ENCODE data around the gene DCLK2.

The DCLK2 gene

DNA sequence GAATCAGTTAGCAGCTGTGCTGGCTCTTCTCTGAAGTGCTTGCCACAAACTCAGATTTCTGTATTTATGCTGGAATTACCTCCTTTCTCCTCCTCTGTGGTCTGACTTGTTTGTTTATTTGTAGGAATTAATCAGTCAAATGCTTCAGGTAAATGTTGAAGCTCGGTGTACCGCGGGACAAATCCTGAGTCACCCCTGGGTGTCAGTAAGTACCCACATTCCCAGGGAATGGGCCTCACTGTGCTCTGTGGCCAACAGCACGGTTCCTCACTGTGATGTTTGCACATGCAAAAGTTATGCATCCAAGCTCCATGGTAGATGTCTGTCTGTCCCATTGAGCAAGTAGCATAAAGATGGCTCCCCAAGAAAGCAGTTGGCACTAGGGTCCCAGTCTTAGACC, 169.9 kb downstream of the DCLK2 start:
- DNase-seq, result no peak

DNA sequence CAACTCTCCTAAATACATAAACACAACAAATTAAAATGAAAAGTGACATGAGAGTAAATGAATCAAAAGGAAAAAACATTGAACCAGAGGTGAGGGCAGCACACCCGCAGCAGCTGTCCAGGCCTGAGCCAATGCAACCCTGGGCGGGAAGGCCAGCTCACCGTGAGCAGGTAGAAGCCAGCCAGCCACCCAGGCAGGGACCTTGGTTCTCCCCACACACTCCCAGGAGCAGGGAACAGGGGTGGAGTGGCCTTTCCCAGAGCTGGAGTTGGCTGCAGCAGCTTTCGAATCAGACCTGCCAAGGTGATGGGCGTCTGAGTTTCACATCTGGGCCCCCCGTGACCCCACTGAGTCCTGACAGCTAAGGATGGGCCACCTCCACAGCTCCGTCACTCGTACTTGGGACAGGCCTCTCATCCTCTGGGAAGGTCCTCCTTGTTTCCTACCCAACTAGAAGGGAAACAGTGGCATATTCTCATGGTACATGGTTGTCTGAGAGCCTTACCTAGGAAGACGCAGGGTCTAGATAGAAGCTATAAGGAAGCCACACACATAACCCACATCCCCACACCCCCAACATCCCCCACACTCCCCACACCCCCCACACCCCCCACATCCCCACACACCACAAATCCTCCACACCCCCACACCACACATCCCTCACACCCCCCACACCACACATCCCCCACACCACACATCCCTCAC, 172.2 kb downstream of the DCLK2 start:
- no peak for DNase-seq

DNA sequence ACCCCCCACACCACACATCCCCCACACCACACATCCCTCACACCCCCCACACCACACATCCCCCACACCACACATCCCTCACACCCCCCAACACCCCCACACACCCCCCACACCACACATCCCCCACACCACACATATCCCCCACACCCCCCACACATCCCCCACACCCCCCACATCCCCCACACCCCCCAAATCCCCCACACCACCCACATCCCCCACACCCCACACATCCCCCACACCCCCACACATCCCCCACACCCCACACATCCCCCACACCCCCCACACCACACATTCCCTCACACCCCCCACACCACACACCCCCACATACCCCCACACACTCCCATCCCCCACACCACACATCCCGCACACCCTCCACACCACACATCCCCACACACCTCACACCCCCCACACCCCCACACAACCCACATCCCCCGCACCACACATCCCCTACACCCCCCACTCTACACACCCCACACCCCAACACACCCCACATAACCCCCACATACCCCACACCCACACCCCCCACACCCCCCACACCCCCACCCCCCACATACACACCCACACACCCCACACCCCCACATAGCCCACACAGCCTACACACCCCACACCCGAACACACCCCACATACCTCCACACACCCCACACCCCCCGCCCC, 172.9 kb downstream of the DCLK2 start:
- DNase-seq, result no peak

DNA sequence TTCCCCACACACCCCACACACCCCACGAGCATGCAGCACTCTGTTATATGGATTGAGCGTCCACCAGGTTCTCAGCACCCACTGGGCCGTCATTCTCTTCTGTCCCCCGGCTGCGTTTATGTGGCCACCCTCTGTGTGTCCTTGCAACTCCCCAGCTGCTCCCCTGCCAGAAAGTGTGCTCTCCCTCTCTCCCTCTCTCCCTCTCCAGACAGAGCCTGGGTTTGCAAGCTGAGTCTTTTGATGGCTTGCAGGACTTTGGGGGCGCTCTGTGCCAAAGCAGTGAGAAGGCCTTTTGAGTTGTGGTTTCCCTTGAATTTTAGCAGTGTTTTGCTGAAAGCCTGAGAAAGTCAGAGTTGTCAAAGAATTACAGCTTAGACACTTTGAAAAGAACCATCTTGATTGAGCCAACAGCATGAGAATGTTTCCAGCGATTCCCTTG, 173.5 kb downstream of the DCLK2 start:
- no peak for DNase-seq

DNA sequence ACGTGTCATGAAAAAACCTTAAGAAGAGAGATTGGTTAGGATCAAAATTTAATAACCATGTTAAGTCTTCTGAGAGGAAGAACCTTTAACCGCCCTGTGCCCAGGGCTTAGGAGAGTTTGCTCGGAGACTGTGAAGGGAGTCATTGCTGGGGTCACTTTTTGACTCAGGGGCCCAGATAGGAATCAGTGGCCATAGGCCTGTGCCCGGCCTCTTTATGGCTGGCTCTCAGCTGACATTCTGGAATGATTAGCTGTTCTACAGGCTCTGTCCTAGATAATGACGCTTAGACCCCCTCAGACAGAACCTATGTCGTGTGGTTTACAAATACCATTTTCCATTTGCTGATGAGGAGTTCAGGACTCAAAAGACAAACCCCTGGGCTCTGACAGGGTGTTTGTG, 174.1 kb downstream of the DCLK2 start:
- no peak for DNase-seq

DNA sequence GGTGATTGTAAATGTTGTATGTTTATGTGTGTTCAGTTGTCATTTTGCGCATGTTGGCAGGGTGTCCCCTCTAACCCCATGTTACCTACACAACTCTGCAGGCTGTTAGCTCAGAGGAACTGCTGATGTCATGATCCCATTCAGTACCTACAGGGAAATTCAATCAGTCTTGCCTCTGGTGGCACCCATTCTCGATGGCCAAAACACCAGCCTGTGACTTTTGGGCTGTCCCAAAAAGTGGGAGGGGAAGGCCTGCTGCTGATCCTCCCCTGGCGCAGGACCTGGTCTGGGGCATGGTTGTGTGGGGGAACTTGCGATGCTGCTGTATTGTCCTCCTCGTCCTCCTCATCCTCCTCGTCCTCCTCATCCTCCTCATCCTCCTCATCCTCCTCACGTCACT, 174.5 kb downstream of the DCLK2 start:
- DNase-seq, result no peak

DNA sequence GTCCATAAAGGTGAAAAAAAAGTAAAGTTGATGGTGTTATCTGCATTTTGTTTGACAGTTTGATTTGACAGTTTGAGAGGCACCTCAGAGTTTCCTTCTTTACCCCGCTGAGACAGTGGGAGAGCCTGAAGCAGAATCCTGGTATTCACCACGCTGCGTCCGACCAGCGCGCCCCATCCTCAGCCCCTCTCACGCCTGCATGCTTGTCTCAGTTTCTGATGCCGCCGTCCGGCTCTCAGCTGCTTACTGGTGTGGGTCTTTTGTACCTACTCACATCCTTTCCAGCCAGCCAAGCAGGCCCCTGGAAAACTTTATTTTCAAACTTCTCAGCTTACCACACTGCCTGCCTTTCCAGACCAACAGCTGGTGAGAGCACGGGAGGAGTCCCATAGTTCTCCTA, 175.2 kb downstream of the DCLK2 start:
- no peak for DNase-seq

DNA sequence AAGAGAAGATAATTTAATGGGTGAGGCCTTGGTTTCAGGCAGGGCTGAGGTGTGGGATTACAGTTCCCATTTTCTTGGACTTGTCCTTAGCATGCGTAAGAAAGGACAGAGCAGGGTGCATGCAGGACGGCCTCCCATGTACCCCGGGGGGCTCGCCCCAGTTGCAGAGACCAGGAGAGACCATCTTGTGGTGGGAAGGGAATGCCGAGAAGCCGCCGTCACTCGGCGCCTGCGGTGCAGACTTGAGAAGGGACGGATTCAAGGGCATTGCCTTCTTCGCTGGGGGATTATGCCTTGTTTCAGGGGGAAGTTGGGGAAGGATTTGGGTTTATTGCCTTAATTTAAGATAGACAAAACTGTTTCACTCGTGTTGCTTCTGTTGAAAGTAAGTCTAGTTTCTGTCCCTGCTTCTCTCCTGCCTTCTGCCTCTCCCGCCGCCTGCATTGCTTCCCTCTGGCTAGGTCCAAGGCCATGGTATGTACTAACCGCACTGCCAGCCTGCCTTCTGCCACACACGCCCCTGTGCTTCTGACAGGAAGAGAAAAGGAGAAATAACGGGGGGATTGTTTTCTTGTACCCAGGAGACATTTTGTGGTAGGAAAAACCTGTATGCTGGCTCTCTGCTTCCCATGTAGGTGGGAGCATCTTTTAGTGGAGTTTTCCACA, 175.9 kb downstream of the DCLK2 start:
- DNase-seq, result no peak

DNA sequence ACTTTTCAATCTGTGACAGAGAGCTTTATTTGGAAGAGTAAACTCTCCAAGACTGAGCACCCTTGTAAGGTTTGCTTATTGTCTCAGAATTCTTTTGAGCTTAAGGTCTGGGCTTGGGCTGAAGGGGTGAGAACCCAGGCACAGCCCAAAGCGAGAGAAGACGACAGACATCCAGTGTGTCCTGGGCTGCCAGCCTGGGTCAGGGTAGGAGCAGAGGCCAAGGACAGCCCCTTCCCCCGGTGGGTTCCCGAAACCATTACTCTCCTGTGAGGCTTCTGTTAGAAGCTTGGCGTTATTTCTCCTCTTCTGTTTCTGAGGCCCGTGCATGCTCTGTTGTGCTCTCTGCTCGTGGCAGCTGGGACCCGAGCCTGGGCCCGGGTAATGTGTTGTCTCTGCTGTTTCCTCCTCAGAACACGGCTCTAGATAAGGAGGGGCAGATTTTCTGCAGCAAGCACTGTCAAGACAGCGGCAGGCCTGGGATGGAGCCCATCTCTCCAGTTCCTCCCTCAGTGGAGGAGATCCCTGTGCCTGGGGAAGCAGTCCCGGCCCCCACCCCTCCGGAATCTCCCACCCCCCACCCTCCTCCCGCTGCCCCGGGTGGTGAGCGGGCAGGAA, 177.5 kb downstream of the DCLK2 start:
- no peak for DNase-seq

DNA sequence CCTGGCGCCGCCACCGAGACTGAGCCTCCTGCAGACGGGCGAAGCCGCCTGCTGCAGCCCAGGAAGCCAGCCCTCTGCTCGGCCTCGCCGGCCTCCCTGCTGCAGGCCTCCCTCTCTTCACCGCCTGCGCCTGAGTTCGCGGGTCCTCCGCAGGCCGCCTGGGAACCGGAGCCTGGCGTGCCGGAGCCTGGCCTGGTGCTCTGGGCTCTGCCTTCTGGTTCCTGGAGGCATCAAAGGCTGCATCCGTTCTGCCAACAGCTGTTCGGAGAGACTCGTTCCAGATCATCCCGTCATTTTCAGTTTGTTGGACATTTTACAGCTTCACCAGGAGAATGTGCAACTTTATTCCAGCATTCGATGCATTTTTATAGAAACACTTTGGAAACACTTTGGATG, 178.0 kb downstream of the DCLK2 start:
- DNase-seq, result no peak

DNA sequence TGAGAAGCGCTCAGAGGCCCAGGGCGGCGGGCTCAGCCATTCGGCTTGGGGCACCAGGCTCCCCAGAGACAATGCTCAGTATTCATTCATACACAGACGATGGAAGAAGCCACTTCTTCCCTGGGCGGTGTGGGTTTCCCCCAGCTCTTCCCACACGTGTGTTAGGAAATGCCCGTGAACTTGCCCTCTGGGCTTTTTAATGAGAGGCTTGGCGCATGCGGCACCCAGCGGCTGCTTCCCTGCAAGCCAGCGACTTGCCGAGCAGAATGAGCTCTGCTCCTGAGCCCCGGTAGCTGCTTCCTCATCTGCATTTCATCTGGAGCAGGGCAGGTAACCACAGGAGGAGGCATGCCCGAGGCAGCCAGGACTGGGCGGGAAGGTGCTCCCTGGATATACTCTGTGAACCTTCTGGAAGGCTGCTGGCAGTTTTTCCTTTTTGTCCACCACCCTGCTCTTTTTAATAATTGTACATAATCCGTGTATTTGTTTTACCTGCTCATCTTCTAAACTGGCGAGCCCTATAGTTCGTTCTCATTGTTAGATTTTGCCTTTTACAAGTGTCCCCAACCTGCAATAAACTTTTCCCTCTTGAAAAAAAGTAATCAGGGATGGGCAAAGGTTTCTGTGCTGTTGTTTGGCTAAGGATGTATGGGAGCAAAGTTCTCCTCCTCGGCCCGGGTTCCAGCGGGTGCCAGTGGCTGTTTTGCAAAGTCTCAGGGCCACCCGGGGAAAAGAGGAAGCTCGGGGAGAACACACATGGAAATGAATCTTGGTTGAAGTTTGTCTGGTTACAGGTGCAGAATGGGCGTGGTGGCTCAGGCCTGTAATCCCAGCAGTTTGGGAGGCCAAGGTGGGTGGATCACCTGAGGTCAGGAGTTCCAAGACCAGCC, 178.8 kb downstream of the DCLK2 start:
- DNase-seq, result no peak

DNA sequence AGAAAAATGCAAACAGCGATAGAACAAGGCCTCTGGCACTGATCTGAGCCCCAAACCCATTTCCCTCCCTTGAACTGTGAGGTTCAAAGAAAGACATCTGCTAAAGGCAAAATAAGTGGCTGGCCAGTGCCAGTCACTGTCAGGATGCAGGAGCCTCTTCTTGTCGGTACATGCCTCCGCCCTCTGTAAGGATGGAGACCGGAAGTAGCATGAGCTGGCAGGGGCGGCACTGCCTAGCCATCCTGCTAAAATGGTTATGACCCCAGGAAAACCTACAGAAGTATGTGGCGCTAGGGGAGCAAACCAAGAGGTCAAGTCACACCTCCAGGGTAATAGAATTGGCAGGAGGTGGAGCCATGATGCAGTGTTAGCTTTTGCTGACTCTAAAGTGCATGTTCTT, 180.3 kb downstream of the DCLK2 start:
- DNase-seq, result no peak

DNA sequence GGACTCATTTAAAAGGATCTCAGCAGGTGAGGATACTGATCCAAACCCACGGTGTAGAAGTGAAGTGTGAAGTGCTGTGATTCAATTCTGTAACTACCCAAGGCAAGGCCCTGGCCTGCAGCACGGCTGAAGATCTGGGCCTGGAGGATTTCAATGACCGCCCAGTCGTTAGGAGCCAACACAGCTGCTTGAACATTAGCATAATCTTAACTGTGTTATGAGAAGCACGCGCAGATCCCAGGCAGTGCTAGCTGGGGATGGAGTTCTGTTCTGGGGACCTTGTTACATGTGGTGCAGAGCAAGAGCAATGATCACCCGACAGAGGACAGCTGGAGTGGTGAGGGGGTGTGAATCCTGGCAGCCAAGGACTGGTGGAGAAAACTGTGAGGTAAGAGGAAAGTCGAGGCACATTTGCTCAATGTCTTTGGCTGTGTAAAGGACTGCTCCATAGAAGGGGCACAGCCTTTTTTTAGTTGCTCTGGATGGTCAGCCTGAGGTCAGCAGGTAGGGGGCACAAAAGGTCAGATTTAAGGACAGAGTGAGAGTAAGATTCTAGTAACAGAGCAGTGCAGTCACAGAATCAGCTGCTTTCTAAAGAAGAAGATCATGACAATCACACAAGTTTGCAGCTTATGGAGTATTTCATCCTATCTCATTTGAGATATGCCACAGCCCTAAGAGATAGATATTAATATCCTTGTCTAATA, 181.8 kb downstream of the DCLK2 start:
- no peak for DNase-seq

DNA sequence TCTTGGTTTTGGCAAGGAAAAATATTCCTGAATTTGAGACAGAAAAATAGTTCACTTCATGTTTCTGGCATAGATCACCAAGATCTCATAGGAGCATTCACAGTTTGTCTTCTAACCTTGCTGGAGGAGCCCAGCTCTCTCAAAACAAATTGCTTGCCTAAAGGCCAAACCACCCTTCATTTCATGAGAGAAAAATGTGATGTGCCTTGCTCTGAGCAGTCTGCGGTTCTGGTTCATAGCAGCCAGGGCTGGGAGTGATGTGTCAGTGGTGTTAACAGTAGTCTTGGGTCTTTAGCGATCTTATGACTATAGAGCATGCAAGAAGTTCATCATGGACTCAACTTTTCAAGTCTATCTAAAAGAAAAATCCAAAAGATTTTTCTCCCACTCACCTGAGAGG, 183.3 kb downstream of the DCLK2 start:
- no peak for DNase-seq

DNA sequence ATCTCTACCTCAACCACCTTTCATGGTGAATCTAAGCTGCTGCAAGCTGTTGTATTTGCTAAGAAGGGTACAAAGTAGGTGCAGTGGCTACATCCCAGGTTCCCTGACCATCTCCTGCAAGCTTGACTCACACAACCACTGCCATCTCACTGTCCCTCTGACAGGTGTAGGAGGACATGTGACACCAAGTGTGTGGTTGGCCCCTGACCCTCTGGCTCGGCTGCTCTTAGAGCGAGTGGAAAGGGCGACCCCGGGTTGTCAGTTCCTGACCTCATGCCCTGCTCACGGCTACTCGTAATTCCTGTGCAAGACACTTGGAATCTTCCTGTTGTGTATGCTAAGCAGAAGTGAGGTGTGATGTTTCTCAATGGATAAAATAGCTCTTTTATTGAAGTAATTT, 184.4 kb downstream of the DCLK2 start:
- no peak for DNase-seq

DNA sequence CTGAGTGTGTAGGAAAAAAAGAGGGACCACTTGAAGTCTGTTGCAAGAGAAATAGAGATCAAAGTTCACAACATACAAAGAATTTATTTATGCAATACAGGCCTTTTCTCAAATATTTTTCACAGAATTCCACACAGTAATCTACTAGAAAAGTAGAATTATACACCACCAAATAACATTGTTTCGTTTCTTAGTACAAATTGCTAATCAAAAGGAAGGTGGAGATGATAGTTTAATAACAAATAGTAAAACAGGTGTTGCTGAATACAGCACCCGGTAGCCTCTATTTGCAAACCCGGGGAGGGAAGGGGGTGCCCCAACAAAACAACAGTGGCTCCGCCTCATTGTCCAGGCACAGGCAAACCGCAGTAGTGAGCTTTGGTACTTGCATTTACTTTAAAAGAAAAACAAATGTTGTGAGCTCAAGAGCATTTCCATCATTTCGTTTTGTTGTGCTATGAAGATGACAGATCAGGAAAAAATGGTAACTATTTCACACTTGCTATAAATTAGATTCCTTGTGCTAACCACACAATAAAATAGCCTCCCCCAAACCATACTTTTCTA, 186.4 kb downstream of the DCLK2 start:
- DNase-seq, result no peak

DNA sequence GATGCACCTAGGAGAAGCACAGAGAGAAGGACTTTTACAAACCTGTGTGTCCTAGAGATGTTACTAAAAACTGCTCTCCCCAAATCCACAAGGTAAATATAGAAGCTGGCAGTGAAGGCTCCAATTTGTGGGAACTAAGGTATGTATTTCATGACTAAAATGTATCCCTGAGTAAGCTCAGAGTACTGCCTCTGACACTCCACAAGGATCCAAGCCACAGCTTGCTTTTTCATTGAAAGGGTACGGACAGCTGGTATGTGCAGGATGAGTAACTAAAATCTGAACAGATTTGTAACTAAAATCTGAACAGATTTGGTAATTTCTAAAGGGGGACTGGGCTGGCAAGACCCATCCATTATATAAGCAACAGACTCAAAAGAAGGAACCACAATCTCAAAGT, 187.6 kb downstream of the DCLK2 start:
- no peak for DNase-seq

DNA sequence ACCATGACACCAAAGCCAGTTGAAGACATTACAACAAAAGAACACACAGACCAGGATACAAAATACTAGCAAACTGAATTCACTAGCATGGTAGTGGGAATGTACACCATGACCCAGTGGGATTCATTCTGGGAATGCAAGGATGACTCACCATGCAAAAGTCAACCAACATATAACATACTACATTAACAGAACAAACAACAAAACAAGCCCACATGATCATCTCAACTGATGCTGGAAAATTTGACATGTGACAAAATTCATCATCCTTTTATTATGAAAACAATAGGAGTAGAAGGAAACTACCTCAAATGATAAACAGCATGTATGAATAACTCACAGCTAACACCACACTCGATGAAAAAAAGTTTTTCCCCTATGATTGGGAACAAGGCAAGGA, 190.2 kb downstream of the DCLK2 start:
- no peak for DNase-seq

DNA sequence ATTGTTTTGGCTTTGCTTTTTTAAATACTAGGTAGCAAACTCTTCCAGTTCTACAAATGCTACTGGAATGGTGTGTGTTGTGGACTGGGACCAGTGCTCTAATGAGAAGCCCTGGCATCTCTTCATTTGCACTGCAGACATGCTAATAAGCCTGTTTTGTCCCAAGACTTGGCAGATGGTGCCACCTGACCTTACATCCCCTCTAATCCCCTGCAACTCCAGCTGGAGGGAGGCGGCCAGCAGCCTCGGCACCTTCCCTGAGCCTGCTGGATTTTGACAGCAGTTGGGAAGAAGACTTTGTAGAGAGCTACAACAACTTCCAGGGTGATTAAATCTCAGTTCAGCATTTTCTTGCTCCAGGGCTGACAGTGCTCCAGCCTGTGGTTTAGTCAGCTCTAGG, 200.0 kb downstream of the DCLK2 start:
- DNase-seq, result no peak

DNA sequence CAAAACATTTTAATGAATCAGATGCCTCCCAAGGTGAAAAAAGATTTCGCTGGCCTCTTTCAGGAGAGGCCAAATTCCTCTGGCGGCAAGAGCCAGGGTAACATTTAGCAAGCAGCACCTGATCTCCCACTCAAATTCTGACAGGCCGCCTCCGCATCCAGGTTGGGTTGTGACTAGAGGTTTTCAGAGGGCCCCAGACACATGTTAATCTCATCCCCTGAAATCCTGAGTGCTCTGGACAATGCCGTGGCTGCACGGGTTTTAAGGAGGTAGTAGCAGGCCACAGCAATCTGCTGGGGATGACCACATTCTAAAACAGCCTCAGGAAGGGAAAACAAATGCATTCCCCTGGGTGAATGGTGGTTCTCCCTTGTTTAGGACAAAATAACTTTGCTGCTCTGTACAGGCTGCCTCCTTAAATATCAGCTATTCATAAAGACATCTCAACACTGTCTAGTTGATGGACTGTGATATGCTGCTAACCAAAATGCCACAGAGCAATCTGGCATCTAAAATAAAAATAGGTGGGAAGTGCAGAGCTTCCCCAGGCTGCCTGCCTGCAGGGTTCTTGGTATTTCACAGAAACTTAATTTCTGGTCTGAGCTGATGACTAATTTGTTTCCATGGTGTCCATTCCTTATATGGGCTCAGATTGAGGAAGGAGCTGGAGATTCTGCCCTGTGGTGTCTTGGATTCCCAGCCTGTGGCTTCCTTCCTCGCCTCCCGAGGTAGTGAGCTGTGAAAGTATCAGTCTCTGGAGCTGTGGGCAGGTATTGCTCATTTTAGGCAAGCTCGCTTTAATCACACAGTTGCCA, 202.0 kb downstream of the DCLK2 start:
- DNase-seq, result no peak

DNA sequence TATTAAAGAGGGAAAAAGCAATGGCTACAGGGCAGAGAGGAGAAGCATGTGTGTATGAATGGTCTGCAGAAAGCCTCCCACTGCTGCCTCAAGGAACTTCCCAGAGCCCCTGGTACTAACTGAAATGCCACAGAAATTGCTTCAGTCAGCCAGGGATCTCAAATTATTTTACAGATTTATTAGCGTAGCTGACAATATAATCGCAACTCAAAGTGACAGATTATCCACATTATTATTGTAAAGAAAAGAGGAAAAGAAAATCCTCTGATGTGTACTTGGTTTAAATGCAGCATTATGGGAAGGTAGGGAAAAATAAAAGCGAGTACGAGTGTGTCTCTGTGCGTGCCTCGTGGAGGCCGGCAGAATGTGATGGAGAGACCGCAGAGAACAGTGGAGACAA, 202.7 kb downstream of the DCLK2 start:
- no peak for DNase-seq

Measured in stimulated activated naive CD4-positive, alpha-beta T cell treated with Interleukin-2 at 50 U/mL for 16 hours (primary cell).